GM12873 (cell line): ENCODE results near the gene PPP5C.

ENCODE experiments used
- CTCF ChIP-seq: IDR thresholded peaks from 2 replicates; pipeline ENCODE4 v1.5.1; 2012; ENCODE audit warnings: low read depth, mild to moderate bottlenecking, moderate library complexity, low read length, control low read depth; ENCODE audit not compliant: insufficient read depth; ENCODE audit errors: missing control alignments

PPP5C gene

GRCh38 chr19:46378268-46378667 is 31.4 kb downstream of the PPP5C start:
- TF ChIP-seq CTCF: no peak

GRCh38 chr19:46380690-46381089 is 33.8 kb downstream of the PPP5C start:
- no peak for TF ChIP-seq CTCF

- no peak for TF ChIP-seq CTCF
Observed at GRCh38 chr19:46381346-46381745, 34.5 kb downstream of the PPP5C start.

GRCh38 chr19:46381756-46382345 is 35.0 kb downstream of the PPP5C start:
- no peak for TF ChIP-seq CTCF

- TF ChIP-seq CTCF: no peak
Observed at GRCh38 chr19:46383171-46383815, 36.4 kb downstream of the PPP5C start.

GRCh38 chr19:46383846-46384245 is 37.0 kb downstream of the PPP5C start:
- no peak for TF ChIP-seq CTCF

GRCh38 chr19:46384396-46384795 is 37.5 kb downstream of the PPP5C start:
- no peak for TF ChIP-seq CTCF
